ENCODE measurements around the gene PTPRD. TPM values are rescaled to one million over a fixed set of nuclear protein-coding genes. Genes with fewer than 3 reads are reported as not detected.

PTPRD gene
- total RNA-seq, 1 donor from 2014 or later, result 5.7 TPM

- DNase-seq (ENCODE audit: low spot score), result no peak
- Mint-ChIP-seq H3K27ac (ENCODE audit: unreplicated experiment) (no peak overlapping the region), H3K27me3 (ENCODE audit: low read depth) (no peaks in the 10 kb centered on the region), H3K9me3 (ENCODE audit: low read depth) (no peaks in the 10 kb centered on the region), H3K4me3 (ENCODE audit: unreplicated experiment) (no peak overlapping the region), H3K4me1 (ENCODE audit: low read depth) (peaks cover 3% of the 10 kb centered on the region), H3K36me3 (ENCODE audit: low read depth) (no peaks in the 10 kb centered on the region)
- TF ChIP-seq CTCF (IDR thresholded peaks at IDR 0.05), result no peak
Measured at GRCh38 chr9:8643896-8644295, 1968.9 kb downstream of the PTPRD start.

GRCh38 chr9:8643464-8643863 is 1969.3 kb downstream of the PTPRD start:
- H3K4me1 Mint-ChIP-seq (ENCODE audit: low read depth), result peaks cover 3% of the 10 kb centered on the region
- no peak overlapping the region for H3K27ac Mint-ChIP-seq (ENCODE audit: unreplicated experiment)
- no peak for TF ChIP-seq CTCF (IDR thresholded peaks at IDR 0.05)
- no peak for DNase-seq (ENCODE audit: low spot score)
- no peaks in the 10 kb centered on the region for H3K36me3 Mint-ChIP-seq (ENCODE audit: low read depth)
- no peaks in the 10 kb centered on the region for H3K9me3 Mint-ChIP-seq (ENCODE audit: low read depth)
- H3K4me3 Mint-ChIP-seq (ENCODE audit: unreplicated experiment), result no peak overlapping the region
- no peaks in the 10 kb centered on the region for H3K27me3 Mint-ChIP-seq (ENCODE audit: low read depth)

GRCh38 chr9:8640761-8641160 is 1972.0 kb downstream of the PTPRD start:
- Mint-ChIP-seq H3K27me3 (ENCODE audit: low read depth) (no peaks in the 10 kb centered on the region), H3K36me3 (ENCODE audit: low read depth) (no peaks in the 10 kb centered on the region), H3K27ac (ENCODE audit: unreplicated experiment) (no peak overlapping the region), H3K9me3 (ENCODE audit: low read depth) (no peaks in the 10 kb centered on the region), H3K4me1 (ENCODE audit: low read depth) (no peaks in the 10 kb centered on the region), H3K4me3 (ENCODE audit: unreplicated experiment) (no peak overlapping the region)
- no peak for TF ChIP-seq CTCF (IDR thresholded peaks at IDR 0.05)
- no peak for DNase-seq (ENCODE audit: low spot score)

GRCh38 chr9:8637626-8638025 is 1975.2 kb downstream of the PTPRD start:
- H3K4me3 Mint-ChIP-seq (ENCODE audit: unreplicated experiment), result no peak overlapping the region
- no peaks in the 10 kb centered on the region for H3K36me3 Mint-ChIP-seq (ENCODE audit: low read depth)
- H3K9me3 Mint-ChIP-seq (ENCODE audit: low read depth), result no peaks in the 10 kb centered on the region
- DNase-seq (ENCODE audit: low spot score), result no peak
- no peak overlapping the region for H3K27ac Mint-ChIP-seq (ENCODE audit: unreplicated experiment)
- H3K4me1 Mint-ChIP-seq (ENCODE audit: low read depth), result no peaks in the 10 kb centered on the region
- no peaks in the 10 kb centered on the region for H3K27me3 Mint-ChIP-seq (ENCODE audit: low read depth)
- TF ChIP-seq CTCF (IDR thresholded peaks at IDR 0.05), result no peak

- Mint-ChIP-seq H3K9me3 (ENCODE audit: low read depth) (no peaks in the 10 kb centered on the region), H3K4me1 (ENCODE audit: low read depth) (no peaks in the 10 kb centered on the region), H3K27ac (ENCODE audit: unreplicated experiment) (no peak overlapping the region), H3K4me3 (ENCODE audit: unreplicated experiment) (no peak overlapping the region), H3K27me3 (ENCODE audit: low read depth) (no peaks in the 10 kb centered on the region), H3K36me3 (ENCODE audit: low read depth) (no peaks in the 10 kb centered on the region)
- TF ChIP-seq CTCF (IDR thresholded peaks at IDR 0.05), result no peak
- no peak for DNase-seq (ENCODE audit: low spot score)
Measured at GRCh38 chr9:8633784-8634183, 1979.0 kb downstream of the PTPRD start.

Data from chondrocyte (in vitro differentiated cells).